HepG2 (cell line): ENCODE data around the gene TMEM95. TPM values are rescaled to one million over a fixed set of nuclear protein-coding genes. Genes with fewer than 3 reads are reported as not detected.

ENCODE experiments used
- ARNT2 ChIP-seq: sonication (generic); formaldehyde crosslinking; IDR thresholded peaks from 2 replicates; pipeline ENCODE4 v1.8.0; 2022; ENCODE audit warnings: mild to moderate bottlenecking, low read depth, missing genetic modification reagents, moderate library complexity
- BRF2 ChIP-seq: sonication (generic); formaldehyde crosslinking; IDR thresholded peaks from 2 replicates; pipeline ENCODE4 v1.8.1; 2022; ENCODE audit warnings: mild to moderate bottlenecking, missing genetic modification reagents
- CCAR2 ChIP-seq: fragments of 200-400 bp; formaldehyde crosslinking; optimal IDR thresholded peaks from 2 replicates; pipeline ENCODE3; 2018; ENCODE audit warnings: low read depth, mild to moderate bottlenecking, low read length, moderate library complexity
- CSRNP1 ChIP-seq: sonication (generic); formaldehyde crosslinking; IDR thresholded peaks from 2 replicates; pipeline ENCODE4 v1.8.1; 2023; ENCODE audit warnings: mild to moderate bottlenecking, missing genetic modification reagents
- ELK4 ChIP-seq: sonication (generic); formaldehyde crosslinking; IDR thresholded peaks from 2 replicates; pipeline ENCODE4 v1.9.0; 2021; ENCODE audit warnings: missing genetic modification reagents, borderline replicate concordance
- FIP1L1 ChIP-seq: fragments of 200-400 bp; formaldehyde crosslinking; IDR thresholded peaks from 2 replicates; pipeline ENCODE4 v1.6.1; 2018; ENCODE audit warnings: low read depth, mild to moderate bottlenecking, low read length, moderate library complexity, borderline replicate concordance; ENCODE audit not compliant: insufficient read depth
- GABPB1 ChIP-seq: IDR thresholded peaks from 2 replicates; pipeline ENCODE4 v1.6.1; 2016; ENCODE audit warnings: mild to moderate bottlenecking, missing genetic modification reagents, moderate library complexity, missing compliant biosample characterization
- KLF11 ChIP-seq: IDR thresholded peaks from 2 replicates; pipeline ENCODE4 v1.6.1; 2016; ENCODE audit warnings: missing compliant biosample characterization
- MYC ChIP-seq: sonication (generic); formaldehyde crosslinking; IDR thresholded peaks from 2 replicates; pipeline ENCODE4 v1.9.0; 2021; ENCODE audit warnings: missing genetic modification reagents, borderline replicate concordance
- NR2F2 ChIP-seq: IDR thresholded peaks from 2 replicates; pipeline ENCODE4 v1.6.1; 2012; ENCODE audit warnings: low read depth, inconsistent platforms, borderline replicate concordance
- SNRNP70 ChIP-seq: fragments of 200-400 bp; formaldehyde crosslinking; IDR thresholded peaks from 2 replicates; pipeline ENCODE4 v1.6.1; 2017; ENCODE audit warnings: mild to moderate bottlenecking, low read depth, low read length, moderate library complexity
- SOX13 ChIP-seq, 3 experiments: fragments of 450-650 bp in 1 of 3; sonication (generic) in 1 of 3; formaldehyde crosslinking in 1 of 3; IDR thresholded peaks in 2 of 3; conservative IDR thresholded peaks in 1 of 3; 2 replicates each; pipeline versions ENCODE4 v1.5.0 to v1.6.1; 2016 to 2020; ENCODE audit warnings: antibody characterized with exemption in 1 of 3, mild to moderate bottlenecking in 1 of 3, missing compliant biosample characterization in 1 of 3, missing genetic modification reagents in 1 of 3, moderate library complexity in 1 of 3
- THAP11 ChIP-seq: IDR thresholded peaks from 2 replicates; pipeline ENCODE4 v1.6.1; 2016; ENCODE audit warnings: missing biosample characterization, missing genetic modification reagents
- ZFAT ChIP-seq: sonication (generic); formaldehyde crosslinking; conservative IDR thresholded peaks from 2 replicates; pipeline ENCODE4 v1.8.1; 2023; ENCODE audit warnings: missing genetic modification reagents, inconsistent platforms
- ZFP36L1 ChIP-seq: sonication (generic); formaldehyde crosslinking; IDR thresholded peaks from 2 replicates; pipeline ENCODE4 v1.8.0; 2022; ENCODE audit warnings: mild to moderate bottlenecking, missing genetic modification reagents, moderate library complexity
- ZNF562 ChIP-seq: sonication (generic); formaldehyde crosslinking; IDR thresholded peaks from 2 replicates; pipeline ENCODE4 v1.8.0; 2022; ENCODE audit warnings: missing genetic modification reagents, borderline replicate concordance
- ZSCAN25 ChIP-seq: sonication (generic); formaldehyde crosslinking; IDR thresholded peaks from 2 replicates; pipeline ENCODE4 v1.8.0; 2022; ENCODE audit warnings: mild to moderate bottlenecking, missing genetic modification reagents
- polyA plus RNA-seq, 8 experiments: library from polyadenylated mRNA; depleted of rRNA in 3 of 8; stranded (reverse) in 7 of 8; unstranded in 1 of 8; fragments of >200 nt; fragmentation: Illumina TruSeq in 4 of 8; extraction: Trizol in 4 of 8; gene quantifications; 2 replicates each; pipeline versions ENCODE4 v1.2.1 to v1.2.3, GENCODE V29; 2011 to 2016; ENCODE audit warnings: low read depth in 4 of 8, missing spikeins in 1 of 8, mixed read lengths in 1 of 8; ENCODE audit not compliant: insufficient read depth in 1 of 8
- total RNA-seq, 5 experiments: library from RNA; depleted of rRNA; stranded (reverse); fragments of >200 nt; fragmentation: Illumina TruSeq; extraction: Trizol; gene quantifications; 2 replicates each; pipeline ENCODE4 v1.2.3, GENCODE V29; 2016; ENCODE audit warnings: low read depth in 1 of 5
- TF ChIP-seq, protein P1 (sequence below): IDR thresholded peaks from 2 replicates; pipeline ENCODE4 v1.6.1; 2012; ENCODE audit warnings: inconsistent platforms
- TF ChIP-seq, protein P2 (sequence below): sonication (generic); formaldehyde crosslinking; IDR thresholded peaks from 2 replicates; pipeline ENCODE4 v1.4.0; 2020; ENCODE audit warnings: missing genetic modification reagents
- TF ChIP-seq, protein P3 (sequence below): sonication (generic); formaldehyde crosslinking; IDR thresholded peaks from 2 replicates; pipeline ENCODE4 v1.4.0; 2020; ENCODE audit warnings: missing genetic modification reagents, borderline replicate concordance

The TMEM95 gene
- total and polyA plus RNA-seq, 2 of the 13 experiments (the other 11 are each of a cell fraction or from before 2014, with no cell fraction given): not detected

DNA sequence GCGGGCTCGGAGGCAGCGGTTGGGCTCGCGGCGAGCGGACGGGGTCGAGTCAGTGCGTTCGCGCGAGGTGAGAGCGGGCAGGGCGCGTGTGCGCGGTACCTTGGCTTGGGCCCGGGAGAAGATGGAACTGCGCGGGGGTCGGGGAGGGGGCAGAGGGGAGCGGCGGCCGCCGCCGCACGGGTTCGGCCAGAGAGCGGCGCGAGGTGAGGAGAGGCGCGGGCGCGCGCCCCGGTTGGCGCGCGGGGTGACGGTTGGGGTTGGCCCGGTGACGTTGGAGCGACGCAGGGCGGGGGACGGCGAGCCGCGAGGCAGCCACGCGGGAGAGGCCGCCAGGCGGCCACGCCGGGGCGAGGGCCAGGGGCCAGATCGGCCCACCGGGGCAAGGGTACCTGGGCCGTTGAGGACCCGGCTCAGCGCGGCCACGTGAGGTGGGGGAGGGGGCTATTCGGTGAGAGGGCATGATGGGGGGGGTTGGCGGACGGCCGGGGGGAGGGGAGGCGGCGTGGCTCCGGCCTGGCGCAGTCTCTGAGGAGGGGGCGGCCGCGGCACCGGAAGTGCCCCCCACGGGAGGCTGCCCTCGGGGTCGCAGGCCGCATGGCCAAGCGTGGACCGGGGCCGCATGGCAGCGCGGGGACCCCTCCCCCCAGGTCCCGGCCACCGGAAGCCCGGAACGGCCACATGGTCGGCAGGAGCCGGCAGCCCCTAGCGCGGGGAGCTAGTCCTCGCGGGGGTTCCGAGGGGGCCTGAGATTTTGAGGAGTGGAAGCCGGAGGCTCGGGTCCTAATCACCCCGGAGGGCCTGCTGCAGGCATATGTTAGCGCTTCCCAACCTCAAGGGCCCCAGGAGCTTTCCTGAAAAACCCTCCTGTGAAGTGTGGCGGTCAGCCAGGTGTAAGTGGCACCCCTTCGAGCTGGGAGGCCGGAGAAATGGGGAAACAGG lies 47.0 kb upstream of the TMEM95 start (continued):
- no peak for TF ChIP-seq BRF2 (CRISPR knock-in tag)
- TF ChIP-seq ZFAT (CRISPR knock-in tag): no peak
- TF ChIP-seq, protein P1, sequence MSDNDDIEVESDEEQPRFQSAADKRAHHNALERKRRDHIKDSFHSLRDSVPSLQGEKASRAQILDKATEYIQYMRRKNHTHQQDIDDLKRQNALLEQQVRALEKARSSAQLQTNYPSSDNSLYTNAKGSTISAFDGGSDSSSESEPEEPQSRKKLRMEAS: peak; percentile 92
- TF ChIP-seq THAP11 (CRISPR knock-in tag): no peak; the same call in 1 of the 2 replicates
- TF ChIP-seq GABPB1: peak; percentile 89
- no peak for TF ChIP-seq ELK4 (CRISPR knock-in tag)
- TF ChIP-seq CCAR2: no peak
- TF ChIP-seq MYC: peak; percentile 99
- no peak for TF ChIP-seq KLF11 (CRISPR knock-in tag)
- TF ChIP-seq ZNF562 (CRISPR knock-in tag): no peak
- TF ChIP-seq CSRNP1: peak; percentile 59
- no peak for TF ChIP-seq SNRNP70
- TF ChIP-seq ARNT2 (CRISPR knock-in tag): peak; percentile 25; the same call in 1 of the 2 replicates
- TF ChIP-seq, protein P2, sequence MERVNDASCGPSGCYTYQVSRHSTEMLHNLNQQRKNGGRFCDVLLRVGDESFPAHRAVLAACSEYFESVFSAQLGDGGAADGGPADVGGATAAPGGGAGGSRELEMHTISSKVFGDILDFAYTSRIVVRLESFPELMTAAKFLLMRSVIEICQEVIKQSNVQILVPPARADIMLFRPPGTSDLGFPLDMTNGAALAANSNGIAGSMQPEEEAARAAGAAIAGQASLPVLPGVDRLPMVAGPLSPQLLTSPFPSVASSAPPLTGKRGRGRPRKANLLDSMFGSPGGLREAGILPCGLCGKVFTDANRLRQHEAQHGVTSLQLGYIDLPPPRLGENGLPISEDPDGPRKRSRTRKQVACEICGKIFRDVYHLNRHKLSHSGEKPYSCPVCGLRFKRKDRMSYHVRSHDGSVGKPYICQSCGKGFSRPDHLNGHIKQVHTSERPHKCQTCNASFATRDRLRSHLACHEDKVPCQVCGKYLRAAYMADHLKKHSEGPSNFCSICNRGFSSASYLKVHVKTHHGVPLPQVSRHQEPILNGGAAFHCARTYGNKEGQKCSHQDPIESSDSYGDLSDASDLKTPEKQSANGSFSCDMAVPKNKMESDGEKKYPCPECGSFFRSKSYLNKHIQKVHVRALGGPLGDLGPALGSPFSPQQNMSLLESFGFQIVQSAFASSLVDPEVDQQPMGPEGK (CRISPR knock-in tag): peak; percentile 92
- TF ChIP-seq FIP1L1: no peak
- TF ChIP-seq, protein P3, sequence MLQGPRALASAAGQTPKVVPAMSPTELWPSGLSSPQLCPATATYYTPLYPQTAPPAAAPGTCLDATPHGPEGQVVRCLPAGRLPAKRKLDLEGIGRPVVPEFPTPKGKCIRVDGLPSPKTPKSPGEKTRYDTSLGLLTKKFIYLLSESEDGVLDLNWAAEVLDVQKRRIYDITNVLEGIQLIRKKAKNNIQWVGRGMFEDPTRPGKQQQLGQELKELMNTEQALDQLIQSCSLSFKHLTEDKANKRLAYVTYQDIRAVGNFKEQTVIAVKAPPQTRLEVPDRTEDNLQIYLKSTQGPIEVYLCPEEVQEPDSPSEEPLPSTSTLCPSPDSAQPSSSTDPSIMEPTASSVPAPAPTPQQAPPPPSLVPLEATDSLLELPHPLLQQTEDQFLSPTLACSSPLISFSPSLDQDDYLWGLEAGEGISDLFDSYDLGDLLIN (CRISPR knock-in tag): no peak
- 0 out of 2 replicates have a peak, but pooled peaks have one; percentile 18 for TF ChIP-seq NR2F2
- no peak for TF ChIP-seq SOX13 (IDR thresholded peaks at IDR 0.05)
- 0 out of 4 replicates have a peak, but pooled peaks of 1 of the 2 experiments have one; percentile 8 for TF ChIP-seq SOX13 (CRISPR knock-in tag; conservative IDR thresholded peaks at IDR 0.05 in 1 of 2, IDR thresholded peaks at IDR 0.05 in 1 of 2)
- peak; percentile 8; the same call in 1 of the 2 replicates for TF ChIP-seq ZSCAN25 (CRISPR knock-in tag)
- 0 out of 2 replicates have a peak, but pooled peaks have one; percentile 10 for TF ChIP-seq ZFP36L1 (CRISPR knock-in tag)
